OCI-M2 (cell line): Measurements from ENCODE around the gene SLC26A6.

Experiments used
- DNase-seq: peaks from one replicate; lab custom pipeline; 2025; ENCODE audit not compliant: unreplicated experiment; lab: John Stamatoyannopoulos, UW

Gene SLC26A6

DNA sequence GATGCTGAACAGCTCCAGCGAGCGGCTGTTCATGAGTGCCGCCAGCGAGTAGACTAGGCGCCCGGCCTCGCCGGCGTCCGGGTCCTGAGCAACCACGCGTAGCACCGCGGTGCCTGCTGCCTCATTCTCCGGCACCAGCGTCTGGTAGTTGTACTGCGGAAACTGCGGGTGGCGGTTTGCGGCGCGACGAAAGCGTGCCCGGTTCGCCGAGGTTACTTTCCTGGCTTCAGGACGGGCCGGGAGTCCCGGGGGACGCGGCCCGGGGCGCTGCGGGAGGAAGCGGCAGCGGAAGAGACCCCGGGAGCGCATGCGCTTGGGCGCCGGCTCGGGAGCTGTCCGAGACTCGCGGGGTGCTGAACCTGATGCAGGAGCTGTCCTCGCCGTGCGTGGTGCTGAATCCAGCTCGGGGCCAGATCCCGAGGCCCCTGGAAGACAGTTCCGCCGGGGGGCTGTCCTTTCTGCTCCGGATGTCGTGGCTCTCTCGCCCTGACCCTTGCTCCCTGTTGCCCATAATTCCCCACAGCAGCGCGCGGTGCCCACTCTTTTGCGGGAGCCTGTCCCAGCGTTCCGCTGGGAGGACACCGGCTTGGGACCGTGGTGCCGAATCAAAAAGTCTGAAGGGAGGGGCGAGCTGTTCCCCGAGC, 26.4 kb upstream of the SLC26A6 start:
- peak; percentile 4 for DNase-seq

DNA sequence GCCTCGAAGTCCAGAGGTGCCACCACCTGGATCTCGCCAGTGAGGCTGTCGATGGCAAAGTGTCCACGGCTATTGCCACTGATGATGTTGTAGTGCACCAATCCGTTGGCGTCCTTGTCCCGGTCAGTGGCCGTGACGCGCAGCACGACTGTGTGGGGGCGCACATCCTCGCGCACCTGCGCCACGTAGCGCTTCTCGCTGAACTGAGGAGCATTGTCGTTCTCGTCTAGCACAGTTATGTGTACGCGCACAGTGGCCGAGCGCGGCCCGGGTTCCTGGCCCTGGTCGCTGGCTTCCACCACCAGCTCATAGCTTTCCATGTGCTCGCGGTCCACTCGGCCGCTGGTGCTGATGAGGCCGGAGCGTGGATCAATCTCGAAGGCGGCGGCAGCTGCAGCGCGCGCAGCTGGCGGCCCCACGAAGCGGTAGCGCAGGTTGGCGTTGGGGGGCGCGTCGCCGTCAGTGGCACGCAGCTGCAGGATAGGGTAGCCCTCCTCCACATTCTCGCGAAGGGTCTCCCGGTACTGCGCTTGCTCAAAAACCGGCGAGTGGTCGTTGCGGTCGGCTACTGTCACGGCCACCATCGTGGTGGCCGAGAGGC, 25.6 kb upstream of the SLC26A6 start:
- no peak for DNase-seq

DNA sequence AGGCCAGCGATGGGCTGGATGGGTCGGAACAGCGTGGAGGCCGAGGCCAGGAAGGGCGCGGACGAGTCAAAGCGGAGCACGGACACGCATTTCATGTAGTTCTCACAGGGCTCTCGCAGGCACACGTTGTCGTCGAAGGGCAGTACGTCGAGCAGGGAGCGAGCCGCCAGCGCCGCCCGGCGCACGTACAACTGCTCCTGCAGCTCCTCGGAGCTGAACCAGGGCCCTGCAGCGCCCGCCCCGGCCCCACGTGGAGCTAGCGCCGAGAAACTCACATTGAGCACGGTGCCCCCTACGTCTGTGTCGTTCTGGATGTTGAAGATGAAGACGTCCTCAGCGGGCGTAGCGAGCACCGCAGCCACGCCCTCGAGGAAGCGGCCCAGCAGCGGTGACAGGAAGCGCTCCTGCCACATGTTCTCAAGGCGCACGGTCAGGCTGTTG, 21.6 kb upstream of the SLC26A6 start:
- DNase-seq, result no peak

DNA sequence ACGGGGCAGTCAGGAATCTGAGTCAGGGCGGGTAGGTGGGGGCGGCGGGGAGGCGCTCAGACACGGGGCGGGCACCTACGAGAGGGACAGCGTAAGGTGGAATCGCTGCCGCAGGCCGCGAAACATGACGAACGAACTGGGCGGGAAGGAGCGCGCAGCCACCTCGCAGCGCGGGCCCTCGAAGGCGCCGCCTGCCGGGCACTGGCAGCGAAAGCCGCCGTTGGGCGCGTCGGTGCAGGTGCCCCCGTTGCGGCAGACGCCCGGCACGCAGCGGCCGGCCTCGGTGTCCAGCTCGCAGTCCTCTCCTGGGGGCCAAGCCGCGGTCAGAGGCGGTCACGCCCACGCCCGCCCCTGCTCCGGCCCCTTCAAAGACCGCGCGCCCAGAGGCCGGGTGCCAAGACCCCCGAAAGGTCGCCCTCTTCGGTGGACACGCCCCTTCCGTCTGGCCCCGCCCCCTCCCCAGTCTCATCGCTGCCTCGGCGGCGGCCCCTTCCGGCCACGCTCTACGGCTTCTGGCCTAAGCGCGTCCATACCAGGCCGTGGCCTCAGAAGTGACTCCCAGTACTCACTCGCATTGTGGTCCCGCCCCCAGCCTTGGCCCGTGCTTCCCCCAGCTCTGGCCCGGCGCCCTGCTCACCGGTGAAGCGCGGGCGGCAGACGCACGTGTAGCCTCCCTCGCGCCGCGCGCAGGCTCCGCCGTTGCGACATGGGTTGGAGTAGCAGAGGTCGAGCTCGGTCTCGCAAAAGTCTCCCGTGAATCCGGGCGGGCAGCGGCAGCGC, 21.0 kb upstream of the SLC26A6 start:
- no peak for DNase-seq

- DNase-seq, result no peak
Observed at GRCh38 chr3:48655606-48656005, 20.3 kb upstream of the SLC26A6 start.

DNA sequence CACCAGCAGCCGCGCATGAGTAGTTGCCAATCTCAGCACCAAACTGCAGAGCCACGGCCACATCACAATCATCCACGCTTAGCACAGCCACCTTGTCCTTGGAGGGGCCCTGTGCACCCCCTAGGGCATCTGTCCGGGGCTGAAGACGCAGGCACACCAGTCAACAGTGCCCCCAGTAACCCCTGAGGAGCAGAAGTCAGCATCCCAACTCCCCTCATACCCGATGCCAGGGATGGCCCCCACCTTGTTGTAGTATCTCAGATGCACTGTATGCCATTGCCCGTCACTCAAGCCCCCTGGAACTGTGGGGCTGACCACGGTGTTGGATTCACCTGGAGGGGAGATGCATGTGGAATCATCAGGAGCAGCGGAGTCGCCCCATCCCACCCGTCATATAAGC, 19.8 kb upstream of the SLC26A6 start:
- no peak for DNase-seq

GRCh38 chr3:48652923-48653715, 17.9 kb upstream of the SLC26A6 start:
- no peak for DNase-seq

DNA sequence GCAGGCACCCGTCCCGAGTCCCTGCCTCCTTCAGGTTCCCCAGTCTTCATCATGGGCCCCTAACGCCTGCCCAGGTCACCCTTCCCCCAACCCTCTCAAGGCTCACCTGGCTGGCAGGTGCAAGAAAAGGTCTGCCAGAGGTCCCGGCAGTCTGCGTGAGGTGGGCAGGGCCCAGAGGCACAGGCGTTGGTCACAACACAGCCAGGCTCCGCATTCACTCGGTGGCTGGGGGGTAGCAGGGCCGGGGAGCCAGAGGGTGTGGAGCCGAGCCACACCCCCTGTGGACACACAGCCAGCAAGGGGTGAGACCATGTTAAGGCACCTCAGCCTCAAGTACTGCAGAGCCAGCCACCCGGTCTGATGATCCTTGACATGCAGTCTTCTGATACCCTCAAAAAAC, 16.5 kb upstream of the SLC26A6 start:
- DNase-seq, result no peak

DNA sequence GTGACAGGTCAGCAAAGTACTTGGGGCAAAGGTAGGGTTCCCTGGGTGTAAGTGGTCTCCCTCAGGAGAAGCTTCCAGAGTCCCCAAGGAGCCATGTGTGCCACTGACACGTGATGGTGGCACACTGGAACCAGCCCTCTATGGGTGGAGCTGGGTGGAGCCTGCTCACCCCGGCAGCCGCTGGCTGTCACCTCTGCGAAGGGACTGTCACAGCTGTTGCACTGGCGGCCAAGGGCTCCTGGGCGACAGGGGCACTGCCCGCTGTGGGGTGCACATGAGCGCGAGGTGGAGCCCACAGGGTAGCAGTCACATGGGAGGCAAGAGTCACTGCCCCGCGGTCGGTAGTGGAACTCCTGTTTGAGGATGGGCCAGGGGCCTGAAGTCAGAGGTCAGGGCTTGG, 15.5 kb upstream of the SLC26A6 start:
- no peak for DNase-seq

GRCh38 chr3:48648188-48648850, 13.1 kb upstream of the SLC26A6 start:
- no peak for DNase-seq

DNA sequence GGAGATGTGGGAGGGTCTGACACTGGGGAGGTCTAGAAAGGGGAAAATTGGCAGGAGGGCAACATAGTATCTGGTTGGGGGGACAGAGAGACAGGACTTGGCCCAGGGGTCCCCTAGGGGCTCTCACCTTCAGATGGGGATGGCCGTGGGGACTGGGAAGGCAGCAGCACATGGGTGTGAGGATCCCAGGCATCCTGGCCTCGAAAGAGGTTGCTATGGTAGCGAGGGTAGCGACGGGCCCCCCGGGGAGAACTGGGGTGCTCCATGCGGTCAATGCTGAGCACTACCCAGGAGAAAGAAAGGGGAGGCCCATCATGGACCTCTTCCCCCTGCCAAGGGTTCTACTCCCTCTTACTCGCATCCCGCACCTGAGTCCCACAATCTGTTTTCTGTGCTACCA, 12.5 kb upstream of the SLC26A6 start:
- no peak for DNase-seq

DNA sequence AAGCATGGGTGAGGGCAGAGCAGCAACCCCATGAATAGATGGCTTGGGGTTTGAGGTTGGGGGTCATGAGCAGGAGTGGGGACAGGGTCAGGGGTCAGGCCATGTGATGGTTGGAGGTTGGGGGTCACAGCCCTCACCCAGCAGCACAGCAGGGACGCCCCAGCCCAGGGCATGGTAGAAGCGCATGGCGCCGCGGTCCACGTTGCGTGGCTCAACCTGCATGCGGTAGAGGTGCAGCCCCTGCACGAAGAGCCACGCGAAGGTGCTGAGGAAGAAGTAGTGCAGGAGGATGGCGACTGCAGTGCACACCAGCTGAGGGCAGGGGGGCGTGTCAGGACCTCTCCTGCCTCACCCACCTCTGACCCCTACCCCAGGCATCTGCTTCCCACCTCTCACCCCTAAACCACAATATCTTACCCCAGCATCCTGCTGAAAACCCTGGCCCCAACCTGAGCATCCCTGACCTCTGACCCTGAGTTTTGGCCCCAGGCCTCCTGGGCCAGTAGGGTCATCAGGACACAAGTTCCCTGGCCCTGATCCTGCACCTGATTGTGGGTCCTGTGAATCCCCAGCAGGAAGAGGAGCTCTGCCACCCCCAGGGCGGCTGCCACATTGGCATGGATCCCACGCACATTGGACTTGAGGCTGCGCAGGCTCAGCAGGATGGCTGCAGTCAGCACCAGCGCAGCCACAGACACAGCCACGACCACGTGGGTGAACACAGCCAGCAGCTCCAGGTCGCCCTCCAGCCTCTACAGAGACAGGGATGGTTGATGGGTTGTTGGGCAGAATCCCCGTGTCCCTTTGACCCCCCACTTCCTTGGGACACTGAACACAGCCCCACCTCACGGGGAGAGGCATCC, 9.9 kb upstream of the SLC26A6 start:
- DNase-seq, result no peak

GRCh38 chr3:48642605-48643004, 7.3 kb upstream of the SLC26A6 start:
- DNase-seq, result no peak

DNA sequence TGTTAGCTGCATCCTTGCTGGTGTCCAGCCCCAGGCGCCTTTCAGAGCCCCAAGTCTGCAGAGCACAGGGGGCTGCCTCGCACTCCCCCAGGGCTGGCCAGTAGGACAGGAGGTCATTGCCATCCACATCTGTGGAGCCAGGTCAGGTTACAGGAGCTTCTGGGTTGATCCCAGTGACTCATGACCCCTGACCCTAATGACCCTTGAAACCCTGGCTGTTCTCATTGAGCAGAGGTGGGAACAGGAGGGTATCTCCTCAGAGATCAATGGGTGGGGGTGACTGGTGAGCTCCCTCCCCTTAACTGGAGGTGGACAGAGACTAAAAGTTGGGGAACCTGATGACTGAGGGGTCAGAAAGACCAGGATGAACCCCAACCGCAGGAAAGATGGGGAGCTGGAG, 6.1 kb upstream of the SLC26A6 start:
- no peak for DNase-seq

DNA sequence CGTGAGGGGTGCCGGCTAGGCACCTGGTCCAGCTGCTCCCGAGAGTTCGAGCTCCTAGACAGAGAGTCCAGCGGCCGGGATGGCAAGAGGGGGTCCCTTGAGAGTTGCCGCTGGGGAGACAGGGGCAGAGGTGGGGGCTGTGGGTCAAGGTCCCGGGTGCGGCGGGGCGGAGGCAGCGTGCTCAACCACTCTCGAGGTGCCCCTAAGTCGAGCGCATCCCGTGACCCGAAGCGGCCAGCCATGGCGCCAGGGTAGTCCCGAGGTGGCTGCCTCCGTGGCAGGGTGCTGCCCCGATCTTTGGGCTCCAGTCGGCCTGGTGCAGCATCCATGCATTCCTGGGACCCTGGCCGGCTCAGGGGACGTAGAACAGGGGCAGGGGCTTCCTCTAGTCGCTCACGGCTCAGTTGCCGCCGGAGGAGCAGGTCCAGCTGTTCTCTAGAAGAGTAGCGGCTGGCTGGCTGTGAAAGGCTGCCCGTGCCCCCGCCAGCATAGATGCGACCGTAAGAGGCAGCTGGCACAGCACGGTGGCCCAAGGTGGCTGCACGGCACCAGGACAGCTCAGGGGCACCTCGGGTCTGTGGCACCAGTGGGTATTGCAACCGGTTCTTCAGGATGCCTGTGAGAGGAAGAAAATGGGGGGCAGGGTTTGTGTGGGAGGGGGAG, 4.8 kb upstream of the SLC26A6 start:
- no peak for DNase-seq

GRCh38 chr3:48637305-48637704, 2.0 kb upstream of the SLC26A6 start:
- no peak for DNase-seq

DNA sequence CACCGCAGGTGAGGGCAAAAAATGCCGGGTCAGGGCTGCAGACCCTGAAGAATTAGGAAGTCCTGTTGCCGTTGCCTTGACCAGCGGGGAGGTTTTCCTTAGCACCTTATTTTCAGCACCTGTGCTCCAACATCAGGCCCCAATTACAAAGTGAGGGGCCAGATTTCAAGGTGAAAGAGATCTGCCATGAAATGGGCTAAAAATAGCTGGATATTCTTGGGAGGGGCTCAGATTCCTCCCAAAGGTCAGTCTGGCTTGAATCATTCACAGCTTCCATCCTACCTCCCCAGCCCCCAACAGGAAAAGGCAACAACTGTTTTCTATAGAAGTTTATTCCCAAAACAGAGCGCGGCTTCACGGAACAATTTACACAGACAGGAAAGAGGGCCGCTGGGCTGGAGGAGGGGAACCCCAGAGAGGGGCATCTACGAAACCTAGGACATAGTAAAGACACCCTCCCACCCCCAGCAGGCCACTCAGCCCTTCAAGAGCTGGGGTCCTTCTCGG, 941 bp upstream of the SLC26A6 start:
- no peak for DNase-seq

- DNase-seq, result peak; percentile 9
Observed at GRCh38 chr3:48634661-48635221, 520 bp downstream of the SLC26A6 start.

DNA sequence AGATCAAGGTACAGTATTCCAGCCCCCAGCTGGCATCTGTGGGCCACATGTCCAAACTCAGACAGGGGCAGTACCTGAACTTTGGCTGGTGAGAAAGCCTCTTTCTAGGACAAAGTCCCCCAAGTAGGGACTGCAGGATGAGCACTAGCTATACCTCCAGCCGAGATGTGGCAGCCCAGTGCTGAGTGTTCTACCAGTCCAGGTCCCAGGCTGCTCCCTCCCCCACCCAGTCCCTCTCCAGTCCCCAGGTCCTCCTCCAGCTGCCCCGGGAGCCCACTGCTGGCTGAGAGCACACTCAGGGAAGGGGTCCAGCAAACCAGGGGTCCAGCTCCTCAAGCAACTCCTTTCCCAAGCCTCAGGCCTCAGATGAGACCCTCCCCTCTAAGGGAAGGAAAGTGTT, 1.5 kb downstream of the SLC26A6 start:
- no peak for DNase-seq
